ENCODE data around the gene GNG5.
"Not testable (repeated sequence)": the region's sequence is repeated elsewhere in the genome, so short reads cannot be mapped to it uniquely, and the experiment has no call there.

GNG5 gene

GRCh38 chr1:84506002-84506728 lies at the start of gene GNG5, which contains the start of gene SPATA1:
Gene GNG5, minus strand, starts transcription at chr1:84506581. Its CDS starts 490 bp downstream, at chr1:84506091.
Gene SPATA1, plus strand, starts transcription at chr1:84506386. Its CDS starts 9,974 bp downstream, at chr1:84516360.
- peak; percentile 97 to 98 for DNase-seq

- DNase-seq, result no peak
Measured at GRCh38 chr1:84550826-84551225, 44.4 kb upstream of the GNG5 start.

- DNase-seq, result peak in 1 of 2 donors; percentile 5
Measured at GRCh38 chr1:84541679-84542078, 35.3 kb upstream of the GNG5 start.

GRCh38 chr1:84540759-84541158 lies 34.4 kb upstream of the GNG5 start:
- DNase-seq, result no peak

GRCh38 chr1:84539972-84540371 lies 33.6 kb upstream of the GNG5 start:
- DNase-seq, result no peak

- no peak for DNase-seq
Measured at GRCh38 chr1:84538599-84538998, 32.2 kb upstream of the GNG5 start.

- no peak for DNase-seq
Measured at GRCh38 chr1:84525779-84526178, 19.4 kb upstream of the GNG5 start.

GRCh38 chr1:84524590-84524989 lies 18.2 kb upstream of the GNG5 start:
- DNase-seq, result no peak

- no peak for DNase-seq
Measured at GRCh38 chr1:84510668-84511067, 4.3 kb upstream of the GNG5 start.

- DNase-seq, result no peak
Measured at GRCh38 chr1:84510165-84510564, 3.8 kb upstream of the GNG5 start.

- DNase-seq, result no peak
Measured at GRCh38 chr1:84509029-84509428, 2.6 kb upstream of the GNG5 start.

GRCh38 chr1:84508510-84508909 lies 2.1 kb upstream of the GNG5 start:
- DNase-seq, result no peak

GRCh38 chr1:84507887-84508286 lies 1.5 kb upstream of the GNG5 start:
- DNase-seq, result not testable (repeated sequence)

- DNase-seq, result peak in 1 of 2 donors; percentile 12
Measured at GRCh38 chr1:84506729-84507453, 510 bp upstream of the GNG5 start.

- peak; percentile 79 to 82 for DNase-seq
Measured at GRCh38 chr1:84505493-84506001, 834 bp downstream of the GNG5 start.

GRCh38 chr1:84504580-84505492 lies 1.5 kb downstream of the GNG5 start:
- peak; percentile 50 for DNase-seq

- no peak for DNase-seq
Measured at GRCh38 chr1:84502927-84503326, 3.5 kb downstream of the GNG5 start.

- DNase-seq, result no peak
Measured at GRCh38 chr1:84497631-84498275, 8.6 kb downstream of the GNG5 start.

- no peak for DNase-seq
Measured at GRCh38 chr1:84496498-84496897, 9.9 kb downstream of the GNG5 start.

GRCh38 chr1:84493747-84494146 lies 12.6 kb downstream of the GNG5 start:
- DNase-seq, result no peak

GRCh38 chr1:84492726-84493125 lies 13.7 kb downstream of the GNG5 start:
- no peak for DNase-seq

- DNase-seq, result no peak
Measured at GRCh38 chr1:84489766-84490165, 16.6 kb downstream of the GNG5 start.

All from inflammatory macrophage treated with lipopolysaccharide for 1 hour (primary cell).